ENCODE measurements around the gene SLC35A4.
"Not testable (repeated sequence)": the region's sequence is repeated elsewhere in the genome, so short reads cannot be mapped to it uniquely, and the experiment has no call there.

The SLC35A4 gene

DNA sequence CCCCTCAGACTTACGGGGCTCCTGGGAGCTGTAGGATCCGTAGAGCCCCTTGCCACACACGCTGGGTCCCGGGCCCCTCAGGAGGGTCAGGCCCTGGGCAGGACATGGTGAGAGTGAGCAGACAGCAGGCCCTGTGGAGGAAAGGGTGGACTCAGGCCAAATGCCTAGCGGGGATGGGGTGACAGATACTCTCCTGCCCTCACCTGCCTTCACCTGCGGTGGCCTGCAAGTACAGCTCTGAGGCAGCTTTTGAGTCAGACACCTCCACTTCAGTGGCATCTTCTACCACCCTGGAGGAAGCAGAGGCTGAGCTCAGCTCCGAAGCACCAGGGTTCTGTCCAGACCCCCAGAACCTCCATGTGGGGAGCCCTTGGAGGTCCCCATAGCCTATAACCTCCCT lies 26.2 kb downstream of the SLC35A4 start:
- no peak for DNase-seq (ENCODE audit: low spot score)

DNA sequence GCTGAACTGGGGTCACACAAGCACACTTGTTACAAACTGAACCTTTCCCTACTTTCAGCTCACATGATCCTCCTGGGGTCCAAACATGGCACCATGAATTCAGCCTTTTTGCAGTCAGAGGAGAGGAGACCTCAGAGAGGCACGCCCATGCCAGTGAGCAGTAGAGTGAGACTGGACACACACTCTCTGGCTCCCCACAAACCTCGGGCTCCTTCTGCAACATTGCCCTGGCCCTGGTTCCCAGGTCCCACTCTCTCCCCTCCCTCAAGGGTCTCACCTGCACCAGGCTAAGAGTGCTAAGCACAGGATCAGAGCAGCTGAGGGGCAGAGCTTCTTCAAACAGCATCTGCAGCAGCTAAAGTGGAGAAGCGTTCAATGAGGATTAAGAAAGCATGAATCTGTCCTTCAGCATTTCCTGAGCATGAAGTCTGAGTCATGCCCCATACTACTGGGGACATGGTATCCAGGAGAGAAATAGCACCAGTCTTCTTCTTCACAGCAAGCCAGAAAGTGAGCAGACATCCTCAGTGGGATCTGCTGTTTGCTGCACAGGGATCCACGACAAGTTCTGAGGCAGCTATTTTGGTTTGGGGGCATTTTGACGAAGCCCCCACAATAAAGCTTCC lies 27.2 kb downstream of the SLC35A4 start:
- DNase-seq (ENCODE audit: low spot score), result no peak

DNA sequence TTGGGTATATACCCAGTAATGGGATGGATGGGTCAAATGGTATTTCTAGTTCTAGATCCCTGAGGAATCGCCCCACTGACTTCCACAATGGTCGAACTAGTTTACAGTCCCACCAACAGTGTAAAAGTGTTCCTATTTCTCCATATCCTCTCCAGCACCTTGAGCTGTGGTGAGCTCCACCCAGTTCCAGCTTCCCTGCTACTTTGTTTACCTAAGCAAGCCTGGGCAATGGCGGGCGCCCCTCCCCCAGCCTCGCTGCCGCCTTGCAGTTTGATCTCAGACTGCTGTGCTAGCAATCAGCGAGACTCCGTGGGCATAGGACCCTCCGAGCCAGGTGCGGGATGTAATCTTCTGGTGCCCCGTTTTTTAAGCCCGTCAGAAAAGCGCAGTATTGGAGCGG lies 28.4 kb downstream of the SLC35A4 start:
- DNase-seq (ENCODE audit: low spot score), result not testable (repeated sequence)

DNA sequence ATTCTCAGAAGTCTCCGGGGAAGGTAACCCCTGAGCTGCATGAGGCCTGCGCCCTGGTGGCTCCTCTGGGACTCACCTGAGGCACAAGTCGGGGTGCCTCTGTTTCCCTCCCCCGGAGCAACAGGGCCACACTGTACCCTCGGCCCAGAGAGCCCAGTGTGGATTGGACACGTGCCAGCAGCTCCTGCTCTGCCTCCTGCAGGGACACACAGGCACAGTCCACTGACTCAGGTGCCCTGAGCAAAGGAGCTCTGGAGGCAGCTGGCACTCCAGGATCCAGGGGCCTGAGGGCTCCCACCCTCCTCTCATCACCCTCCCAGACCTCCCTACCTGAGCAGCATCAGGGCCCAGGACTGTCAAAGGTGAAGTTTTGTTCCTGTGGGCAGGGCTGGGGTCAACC lies 29.5 kb downstream of the SLC35A4 start:
- no peak for DNase-seq (ENCODE audit: low spot score)

DNA sequence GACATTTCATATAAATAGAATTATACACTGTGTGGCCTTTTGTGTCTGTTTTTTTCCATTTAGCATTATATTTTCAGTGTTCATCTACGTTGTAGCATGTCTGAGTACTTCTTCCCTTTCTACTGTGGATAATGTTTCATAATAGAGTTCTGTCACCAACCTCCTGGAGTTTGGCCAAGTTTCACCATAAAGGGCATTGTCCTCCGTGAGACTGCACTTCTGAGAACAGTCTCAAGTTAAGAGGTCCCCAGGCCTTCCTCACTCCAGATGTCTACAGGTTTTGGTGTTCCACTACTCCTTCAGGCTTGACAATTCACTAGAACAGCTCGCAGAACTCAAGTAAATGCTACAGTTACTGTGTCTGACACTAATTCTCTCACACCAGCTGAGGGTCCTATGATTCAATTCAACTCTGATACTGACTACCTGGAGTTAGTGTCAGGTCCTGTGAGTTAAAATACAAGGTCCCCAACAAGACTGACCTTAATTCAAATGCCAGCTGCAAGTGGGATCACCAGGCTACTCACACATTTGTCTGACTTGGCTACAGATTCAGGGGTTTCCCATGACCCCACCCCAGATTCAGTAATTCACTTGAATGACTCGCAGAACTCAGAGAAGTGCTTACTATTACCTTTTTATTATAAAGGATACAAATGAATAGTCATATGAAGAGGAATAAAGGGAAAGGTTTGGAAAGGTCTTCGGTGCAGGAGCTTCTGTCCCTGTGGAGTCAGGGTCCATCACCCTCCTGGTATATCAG lies 31.1 kb downstream of the SLC35A4 start:
- peak; percentile 70 for DNase-seq (ENCODE audit: low spot score)

DNA sequence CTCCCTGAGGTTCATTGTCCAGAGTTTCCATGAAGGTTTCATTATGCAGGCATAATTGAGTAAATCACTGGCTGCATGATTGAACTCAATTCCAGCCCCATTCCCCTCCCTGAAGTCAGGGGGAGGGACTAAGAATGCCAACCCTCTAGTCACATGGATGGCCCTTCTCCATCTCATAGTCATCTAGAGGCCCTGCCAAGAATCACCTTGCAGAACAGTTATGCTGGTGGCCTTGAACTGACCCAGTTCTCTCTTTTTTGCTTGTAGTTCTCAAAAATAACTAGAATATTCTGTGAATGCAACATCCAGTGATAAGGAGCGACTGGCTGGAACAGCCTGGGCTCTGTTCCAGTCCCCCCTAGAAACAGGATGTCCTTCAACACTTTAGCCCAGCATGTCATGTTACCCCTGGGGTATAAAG lies 31.7 kb downstream of the SLC35A4 start:
- no peak for DNase-seq (ENCODE audit: low spot score)

DNA sequence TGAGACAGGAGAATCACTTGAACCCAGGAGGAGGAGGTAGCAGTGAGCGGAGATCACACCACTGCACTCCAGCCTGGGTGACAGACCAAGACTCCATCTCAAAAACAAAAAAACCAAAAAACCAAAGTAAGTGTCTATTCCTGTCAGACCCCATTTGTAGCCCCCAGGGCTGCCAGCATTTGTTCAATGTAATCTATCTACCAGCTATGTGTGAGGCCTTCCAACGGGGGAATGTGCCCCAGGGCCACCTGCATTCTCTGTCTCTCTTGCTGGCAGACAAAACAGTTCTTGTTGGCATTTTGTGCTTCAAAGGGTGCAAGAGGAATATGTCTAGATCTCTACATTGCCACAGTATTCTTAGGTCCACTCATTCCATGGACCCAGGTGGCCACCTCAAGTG lies 34.2 kb downstream of the SLC35A4 start:
- DNase-seq (ENCODE audit: low spot score), result no peak

DNA sequence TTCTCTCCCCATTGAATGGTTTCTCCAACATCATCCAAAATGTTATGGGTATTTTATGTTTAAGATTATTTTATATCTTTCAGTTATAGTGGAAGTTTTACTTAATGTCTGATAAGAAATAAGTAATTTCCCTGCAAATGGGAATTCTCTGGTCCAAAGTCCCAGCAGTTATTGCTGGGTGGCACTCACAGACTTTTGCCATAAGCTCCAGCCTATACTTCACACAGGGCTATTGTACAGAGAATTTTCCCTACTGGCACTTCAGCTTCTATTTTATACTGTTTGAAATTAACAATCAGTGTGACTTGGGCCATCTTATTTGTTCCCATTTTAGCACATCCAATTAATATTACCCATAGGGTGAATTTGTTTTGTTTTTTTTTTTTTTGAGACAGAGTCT lies 35.5 kb downstream of the SLC35A4 start:
- DNase-seq (ENCODE audit: low spot score), result no peak

DNA sequence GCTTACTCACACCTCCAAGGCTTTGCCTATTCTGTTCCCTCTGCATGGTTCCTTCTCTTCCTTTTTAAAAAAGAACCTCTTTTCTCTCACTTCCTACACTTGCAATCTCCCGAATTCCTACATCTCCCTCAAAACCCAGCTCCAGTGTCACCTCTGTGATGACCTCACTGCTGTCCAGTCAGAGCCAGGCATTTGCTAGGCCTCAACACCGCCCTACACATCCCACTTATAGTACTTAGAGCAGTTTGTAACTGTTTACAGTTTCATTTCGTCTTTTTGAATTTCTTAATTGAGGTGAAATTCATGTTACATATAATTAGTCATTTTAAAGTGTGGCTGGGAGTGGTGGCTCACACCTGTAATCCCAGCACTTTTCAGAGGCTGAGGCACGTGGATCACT lies 37.5 kb downstream of the SLC35A4 start:
- no peak for DNase-seq (ENCODE audit: low spot score)

DNA sequence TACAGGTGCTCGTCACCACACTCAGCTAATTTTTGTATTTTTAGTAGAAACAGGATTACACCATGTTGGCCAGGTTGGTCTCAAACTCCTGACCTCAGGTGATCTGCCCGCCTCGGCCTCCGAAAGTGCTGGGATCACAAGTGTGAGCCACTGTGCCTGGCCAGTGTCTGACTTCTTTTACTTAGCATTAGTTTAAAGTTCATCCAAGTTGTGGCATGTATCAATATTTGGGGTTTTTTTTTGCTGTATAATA lies 38.7 kb downstream of the SLC35A4 start:
- DNase-seq (ENCODE audit: low spot score), result not testable (repeated sequence)

DNA sequence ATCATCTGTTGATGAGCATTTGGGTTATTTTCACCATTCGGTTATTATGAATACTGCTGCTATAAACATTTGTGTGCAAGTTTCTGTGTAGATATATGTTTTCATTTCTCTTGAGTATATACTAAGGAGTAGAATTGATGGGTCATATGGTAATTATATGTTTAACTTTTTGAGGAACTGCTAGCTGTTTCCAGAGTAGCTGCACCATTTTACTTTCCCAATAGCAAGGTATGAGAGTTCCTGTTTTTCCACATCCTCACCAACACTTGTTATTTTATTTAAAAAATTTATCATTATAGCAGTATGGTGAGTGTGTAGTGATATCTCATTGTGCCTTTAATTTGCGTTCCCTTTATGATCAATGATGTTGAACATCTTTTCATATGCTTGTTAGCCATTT lies 39.1 kb downstream of the SLC35A4 start:
- no peak for DNase-seq (ENCODE audit: low spot score)

DNA sequence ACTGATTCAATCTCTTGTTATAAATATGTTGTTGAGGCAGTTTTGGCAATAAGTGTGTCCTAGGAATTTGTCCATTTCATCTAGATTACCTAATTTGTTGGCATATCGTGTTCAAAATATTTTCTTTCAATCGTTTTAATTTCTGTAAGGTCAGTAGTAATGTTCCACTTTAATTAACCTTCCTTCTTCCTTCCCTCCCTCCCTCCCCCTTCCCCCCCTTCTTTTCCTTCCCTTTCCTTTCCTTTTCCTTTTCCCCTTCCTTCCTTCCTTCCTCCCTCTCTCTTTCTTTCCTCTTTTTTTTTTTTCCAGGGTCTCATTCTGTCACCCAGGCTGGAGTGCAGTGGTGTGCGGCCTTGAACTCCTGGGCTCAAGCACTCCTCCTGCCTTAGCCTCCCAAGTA lies 41.3 kb downstream of the SLC35A4 start:
- no peak for DNase-seq (ENCODE audit: low spot score)

DNA sequence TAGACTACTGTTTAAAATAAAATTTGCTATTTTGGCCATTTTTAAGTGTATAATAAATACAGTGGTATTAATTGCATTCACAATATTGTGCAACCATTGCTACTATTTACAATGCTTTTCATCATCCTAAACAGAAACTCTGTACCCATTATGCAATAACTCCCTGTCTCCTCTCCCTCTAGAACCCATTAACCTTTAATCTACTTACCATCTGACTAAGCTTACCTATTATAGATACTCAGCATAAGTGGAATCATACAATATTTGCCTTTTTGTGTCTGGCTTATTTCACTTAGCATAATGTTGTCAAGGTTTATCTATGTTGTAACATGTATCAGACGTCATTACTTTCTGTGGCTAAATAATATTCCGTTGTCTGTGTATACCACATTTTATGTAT lies 42.4 kb downstream of the SLC35A4 start:
- no peak for DNase-seq (ENCODE audit: low spot score)

DNA sequence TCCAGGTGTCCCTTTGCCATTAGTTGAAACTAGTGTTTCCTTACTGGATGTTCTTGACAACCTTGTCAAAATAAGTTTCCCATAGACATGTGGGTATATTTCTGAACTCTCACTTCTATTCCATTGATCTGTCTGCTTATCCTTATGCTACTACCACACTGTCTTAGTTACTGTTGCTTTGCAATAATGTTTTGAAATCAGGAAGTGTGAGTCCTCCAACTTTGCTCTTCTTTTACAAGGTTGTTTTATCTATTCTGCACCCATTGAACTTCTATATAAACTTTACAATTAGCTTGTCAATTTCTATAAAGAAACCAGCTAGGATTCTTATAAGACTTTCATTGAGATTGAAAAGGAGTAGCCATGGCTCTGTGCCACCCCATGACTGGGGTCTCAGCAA lies 44.1 kb downstream of the SLC35A4 start:
- no peak for DNase-seq (ENCODE audit: low spot score)

DNA sequence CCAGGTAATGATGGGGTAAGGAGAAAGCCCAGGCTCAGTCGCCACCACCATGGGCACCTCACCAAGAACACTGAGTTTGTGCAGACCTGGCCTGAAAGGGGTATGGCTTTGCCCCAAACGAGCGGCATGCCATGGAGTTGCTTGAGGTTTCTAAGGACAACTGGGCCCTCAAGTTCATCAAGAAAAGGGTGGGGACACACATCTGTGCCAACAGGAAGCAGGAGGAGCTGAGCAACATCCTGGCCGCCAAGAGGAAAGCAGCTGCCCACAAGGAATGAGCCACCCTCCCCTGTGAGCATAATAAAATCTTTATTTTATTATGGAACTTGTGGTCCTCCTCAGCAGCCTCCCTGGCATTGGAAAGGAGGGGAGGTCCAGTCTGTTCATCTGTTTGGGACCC lies 44.5 kb downstream of the SLC35A4 start:
- DNase-seq (ENCODE audit: low spot score), result no peak

DNA sequence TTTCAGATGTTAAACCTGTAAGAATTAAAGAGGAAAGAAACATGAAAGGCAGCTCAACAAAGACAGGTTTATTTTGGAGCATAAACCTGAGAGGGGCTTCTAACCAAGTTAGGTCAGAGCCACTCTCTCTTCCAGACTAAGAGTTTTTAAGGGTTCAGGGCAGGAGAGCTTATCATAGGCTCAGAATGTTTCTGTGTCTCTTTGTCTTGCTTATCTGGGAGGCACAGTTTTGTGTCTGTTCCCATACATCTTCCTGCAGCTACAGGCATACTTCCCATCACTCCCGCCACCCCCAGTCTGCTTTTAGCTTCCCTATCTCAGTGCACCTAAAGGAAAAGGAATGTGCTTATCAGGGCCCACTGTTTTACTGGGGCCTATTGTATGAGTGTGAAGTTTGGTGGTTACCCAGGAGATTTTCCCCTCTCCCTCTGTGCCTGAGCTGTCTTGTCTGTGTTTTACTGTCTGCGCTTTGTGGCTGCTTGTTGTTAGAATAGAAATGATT lies 46.4 kb downstream of the SLC35A4 start:
- no peak for DNase-seq (ENCODE audit: low spot score)

Measured in globus pallidus (tissue), 1 donor.